ENCODE results near the gene GPATCH2.

GRCh38 chr1:217457016-217457415, 173.9 kb downstream of the GPATCH2 start:
- TF ChIP-seq CTCF (IDR thresholded peaks at IDR 0.05; ENCODE audit: low read depth, low read length) = no peak
- TF ChIP-seq POLR2A (IDR thresholded peaks at IDR 0.05; ENCODE audit: extremely low read depth, insufficient read length) = no peak
- TF ChIP-seq MAX (IDR thresholded peaks at IDR 0.05; ENCODE audit: low read depth, low read length) = no peak

Measured in NB4 (cell line).